ENCODE data around the gene RABEP1.

RABEP1 gene

DNA sequence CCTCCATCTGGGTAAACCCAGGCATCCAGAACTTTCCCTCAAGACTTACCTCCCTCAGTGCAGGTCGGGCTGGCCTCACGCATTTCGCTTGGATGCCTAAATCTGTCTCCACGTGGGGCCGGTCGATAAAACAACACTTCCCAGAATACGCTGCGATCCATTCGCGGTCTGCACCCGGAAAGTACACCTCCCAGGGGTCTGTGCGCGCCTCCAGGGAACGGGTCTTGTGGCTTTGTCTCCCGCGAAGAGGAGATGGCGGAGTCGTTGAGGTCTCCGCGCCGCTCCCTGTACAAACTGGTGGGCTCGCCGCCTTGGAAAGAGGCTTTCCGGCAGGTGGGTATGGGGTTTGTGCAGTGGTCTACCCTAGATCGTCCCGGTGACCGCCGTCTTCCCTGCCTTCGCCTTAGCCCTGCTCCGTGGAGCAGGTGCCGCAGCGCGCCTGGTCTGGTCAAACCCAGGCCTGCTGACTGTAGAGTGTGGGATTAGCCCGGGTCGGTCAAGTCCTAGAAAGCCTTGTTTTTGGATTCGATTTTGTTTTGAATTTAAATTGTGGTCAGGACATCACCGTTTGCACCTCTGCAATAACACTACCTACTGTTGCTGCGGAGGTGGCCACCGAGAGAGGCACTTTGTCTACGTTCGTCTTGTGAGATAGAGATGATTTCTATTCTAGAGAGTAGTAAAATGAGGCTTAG, 138.0 kb downstream of the RABEP1 start, which contains the start of gene RPAIN:
TSS of gene RPAIN (plus strand) at position 224 of the 695 bp plus-strand sequence. CDS start at position 253, 29 bp downstream.
- H3K36me3 ChIP-seq = peaks cover 19% of the 10 kb centered on the region
- peak; percentile 82 for DNase-seq
- H3K9me3 ChIP-seq = no peaks in the 10 kb centered on the region
- H3K4me3 ChIP-seq (ENCODE audit: low read depth, low read length) = peak within 1 kb of the TSS; percentile 88
- TF ChIP-seq, protein P1, sequence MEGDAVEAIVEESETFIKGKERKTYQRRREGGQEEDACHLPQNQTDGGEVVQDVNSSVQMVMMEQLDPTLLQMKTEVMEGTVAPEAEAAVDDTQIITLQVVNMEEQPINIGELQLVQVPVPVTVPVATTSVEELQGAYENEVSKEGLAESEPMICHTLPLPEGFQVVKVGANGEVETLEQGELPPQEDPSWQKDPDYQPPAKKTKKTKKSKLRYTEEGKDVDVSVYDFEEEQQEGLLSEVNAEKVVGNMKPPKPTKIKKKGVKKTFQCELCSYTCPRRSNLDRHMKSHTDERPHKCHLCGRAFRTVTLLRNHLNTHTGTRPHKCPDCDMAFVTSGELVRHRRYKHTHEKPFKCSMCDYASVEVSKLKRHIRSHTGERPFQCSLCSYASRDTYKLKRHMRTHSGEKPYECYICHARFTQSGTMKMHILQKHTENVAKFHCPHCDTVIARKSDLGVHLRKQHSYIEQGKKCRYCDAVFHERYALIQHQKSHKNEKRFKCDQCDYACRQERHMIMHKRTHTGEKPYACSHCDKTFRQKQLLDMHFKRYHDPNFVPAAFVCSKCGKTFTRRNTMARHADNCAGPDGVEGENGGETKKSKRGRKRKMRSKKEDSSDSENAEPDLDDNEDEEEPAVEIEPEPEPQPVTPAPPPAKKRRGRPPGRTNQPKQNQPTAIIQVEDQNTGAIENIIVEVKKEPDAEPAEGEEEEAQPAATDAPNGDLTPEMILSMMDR (IDR thresholded peaks at IDR 0.05; ENCODE audit: low read depth, low read length) = no peak
- H3K27me3 ChIP-seq = no peaks in the 10 kb centered on the region
- no peaks in the 10 kb centered on the region for H3K4me1 ChIP-seq

DNA sequence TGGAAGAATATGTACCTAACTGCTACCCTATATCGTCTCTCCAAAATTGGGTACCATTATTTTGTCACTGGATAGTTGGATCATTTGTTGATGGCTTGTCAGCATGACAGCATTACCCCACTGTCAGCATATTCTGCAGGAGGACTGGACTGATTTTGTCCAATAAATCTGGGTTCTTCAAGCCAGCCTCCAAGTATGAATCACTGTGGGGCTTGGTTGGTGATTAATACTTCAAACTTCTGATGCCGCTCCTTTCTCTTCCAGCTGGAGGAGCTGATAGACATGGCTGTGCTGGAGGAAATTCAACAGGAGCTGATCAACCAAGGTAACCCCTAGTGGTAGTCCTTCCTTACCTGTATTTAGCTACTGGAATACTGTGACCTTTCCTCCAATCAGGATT, 140.4 kb downstream of the RABEP1 start:
- Histone ChIP-seq H3K4me3 (ENCODE audit: low read depth, low read length) (no peak overlapping the region), H3K4me1 (no peaks in the 10 kb centered on the region), H3K27me3 (no peaks in the 10 kb centered on the region), H3K36me3 (peaks cover 28% of the 10 kb centered on the region), H3K9me3 (no peaks in the 10 kb centered on the region)
- TF ChIP-seq, protein P1 (IDR thresholded peaks at IDR 0.05; ENCODE audit: low read depth, low read length) = no peak
- DNase-seq = no peak

DNA sequence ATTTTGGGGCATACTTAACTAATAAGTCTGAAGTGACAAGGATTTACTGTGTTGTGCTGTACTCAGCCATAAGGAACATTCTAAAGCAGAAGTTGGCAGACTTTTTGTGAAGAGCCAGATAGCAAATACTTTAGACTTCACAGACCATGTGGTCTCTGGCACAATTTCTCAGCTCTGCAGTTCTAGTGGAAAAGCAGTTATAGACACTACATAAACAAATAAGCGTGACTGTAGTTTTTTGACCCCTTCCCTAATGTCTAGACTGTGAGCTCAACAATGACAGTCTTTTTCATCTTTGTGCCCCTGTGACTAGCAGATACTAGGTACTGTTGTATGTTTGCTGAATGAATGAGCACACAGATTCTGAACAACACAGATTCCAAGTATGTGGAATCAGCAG, 142.8 kb downstream of the RABEP1 start:
- H3K4me1 ChIP-seq = no peaks in the 10 kb centered on the region
- peaks cover 43% of the 10 kb centered on the region for H3K36me3 ChIP-seq
- H3K9me3 ChIP-seq = no peaks in the 10 kb centered on the region
- no peak overlapping the region for H3K4me3 ChIP-seq (ENCODE audit: low read depth, low read length)
- DNase-seq = no peak
- TF ChIP-seq, protein P1 (IDR thresholded peaks at IDR 0.05; ENCODE audit: low read depth, low read length) = no peak
- no peaks in the 10 kb centered on the region for H3K27me3 ChIP-seq

DNA sequence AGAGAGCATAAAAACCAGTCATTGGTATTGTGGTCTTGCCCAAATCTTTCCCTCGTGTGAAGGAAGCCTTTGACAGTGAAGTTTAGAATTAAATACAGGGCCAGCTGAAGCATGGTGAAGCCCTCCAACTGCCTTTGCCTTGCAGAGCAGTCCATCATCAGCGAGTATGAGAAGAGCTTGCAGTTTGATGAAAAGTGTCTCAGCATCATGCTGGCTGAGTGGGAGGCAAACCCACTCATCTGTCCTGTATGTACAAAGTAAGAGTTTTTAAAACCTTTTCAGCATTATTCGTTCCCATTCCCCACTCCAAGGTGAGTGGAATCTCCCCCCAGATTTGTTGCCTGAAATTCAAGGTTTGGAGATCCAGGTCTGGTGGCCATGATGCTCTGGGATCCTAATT, 143.7 kb downstream of the RABEP1 start:
- H3K9me3 ChIP-seq = no peaks in the 10 kb centered on the region
- TF ChIP-seq, protein P1 (IDR thresholded peaks at IDR 0.05; ENCODE audit: low read depth, low read length) = no peak
- H3K4me1 ChIP-seq = no peaks in the 10 kb centered on the region
- no peak for DNase-seq
- peaks cover 45% of the 10 kb centered on the region for H3K36me3 ChIP-seq
- no peak overlapping the region for H3K4me3 ChIP-seq (ENCODE audit: low read depth, low read length)
- H3K27me3 ChIP-seq = no peaks in the 10 kb centered on the region

DNA sequence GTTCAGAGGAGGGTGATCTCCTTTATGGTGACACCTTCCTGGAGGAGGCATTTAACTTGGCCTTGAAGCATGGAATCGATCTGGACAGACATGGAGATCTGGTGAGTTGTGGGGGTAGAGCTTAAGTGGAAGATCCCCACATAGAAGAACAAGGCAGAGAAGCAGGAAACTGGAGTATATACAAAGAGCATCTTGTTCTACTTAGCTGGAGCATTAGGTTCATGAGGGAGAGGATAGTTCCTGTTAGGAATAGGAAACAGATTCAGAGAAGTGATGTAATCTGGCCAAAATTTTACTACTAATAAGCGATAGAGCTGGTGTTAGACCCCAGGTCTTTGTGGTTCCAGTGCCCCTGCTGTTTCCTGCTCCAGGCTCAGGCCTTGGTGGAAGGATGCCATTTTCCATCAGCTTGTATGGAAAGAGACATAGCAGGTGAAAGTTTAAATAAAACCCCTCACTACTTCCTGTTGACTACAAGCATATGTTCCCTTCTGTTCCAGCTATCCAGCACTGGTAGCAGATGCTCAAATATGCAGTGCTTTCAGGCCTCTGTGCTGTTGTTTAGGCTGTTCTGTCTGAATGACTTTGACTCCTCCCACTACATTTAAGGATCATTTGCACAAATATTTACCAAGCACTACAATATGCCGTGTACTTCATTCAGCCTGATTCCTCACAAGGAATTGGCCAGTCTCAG, 147.3 kb downstream of the RABEP1 start:
- H3K4me1 ChIP-seq = no peaks in the 10 kb centered on the region
- no peaks in the 10 kb centered on the region for H3K9me3 ChIP-seq
- H3K27me3 ChIP-seq = no peaks in the 10 kb centered on the region
- no peak for DNase-seq
- H3K4me3 ChIP-seq (ENCODE audit: low read depth, low read length) = no peak overlapping the region
- TF ChIP-seq, protein P1 (IDR thresholded peaks at IDR 0.05; ENCODE audit: low read depth, low read length) = no peak
- H3K36me3 ChIP-seq = peaks cover 52% of the 10 kb centered on the region
